Mesenchymal stem cell (in vitro differentiated cells and primary cell): ENCODE results near the gene RAB33A.
A peak's percentile ranks its signal among the peaks of the same experiment; 100 is the strongest.

Experiments
- DNase-seq: peaks from one replicate; pipeline ENCODE4 v3.0.0-alpha.2; 2013
- H2AFZ ChIP-seq: one replicate; pipeline ENCODE4 v1.6.1; 2013; ENCODE audit warnings: low read depth, mild to moderate bottlenecking, control low read depth, inconsistent platforms, low read length, moderate library complexity
- H2AK5ac ChIP-seq: 2 replicates; pipeline ENCODE4 v1.6.1; 2013; ENCODE audit warnings: low read length, moderate library complexity, mild to moderate bottlenecking, inconsistent platforms; ENCODE audit not compliant: severe bottlenecking
- H2BK120ac ChIP-seq: one replicate; pipeline ENCODE4 v1.6.1; 2013; ENCODE audit warnings: low read depth, mild to moderate bottlenecking, inconsistent platforms, low read length, moderate library complexity
- H2BK12ac ChIP-seq, 2 experiments: one replicate each; pipeline ENCODE4 v1.6.1; 2013; ENCODE audit warnings: inconsistent platforms in 2 of 2, low read length in 2 of 2, mild to moderate bottlenecking in 2 of 2, moderate library complexity in 2 of 2, control low read depth in 1 of 2
- H2BK15ac ChIP-seq: one replicate; pipeline ENCODE4 v1.6.1; 2013; ENCODE audit warnings: mild to moderate bottlenecking, low read depth, inconsistent platforms; ENCODE audit not compliant: poor library complexity, severe bottlenecking
- H2BK5ac ChIP-seq: 2 replicates; pipeline ENCODE4 v1.6.1; 2013; ENCODE audit warnings: low read depth, mild to moderate bottlenecking, low read length, control low read depth, inconsistent platforms; ENCODE audit not compliant: poor library complexity, severe bottlenecking
- H3K14ac ChIP-seq, 2 experiments: one replicate each; pipeline ENCODE4 v1.6.1; 2013; ENCODE audit warnings: inconsistent platforms in 2 of 2, low read length in 2 of 2, control low read depth in 1 of 2, mild to moderate bottlenecking in 1 of 2, moderate library complexity in 1 of 2
- H3K18ac ChIP-seq, 2 experiments: one replicate each; pipeline ENCODE4 v1.6.1; 2013; ENCODE audit warnings: inconsistent platforms in 2 of 2, low read length in 2 of 2, control low read depth in 1 of 2, low read depth in 1 of 2, mild to moderate bottlenecking in 1 of 2
- H3K23ac ChIP-seq, 2 experiments: one replicate each; pipeline ENCODE4 v1.6.1; 2013; ENCODE audit warnings: inconsistent platforms in 2 of 2, low read length in 2 of 2, mild to moderate bottlenecking in 2 of 2, moderate library complexity in 2 of 2, control low read depth in 1 of 2
- H3K27ac ChIP-seq: 2 replicates; pipeline ENCODE4 v1.5.1; 2013; ENCODE audit warnings: mild to moderate bottlenecking, moderate library complexity, low read length, control low read depth, inconsistent platforms; ENCODE audit not compliant: poor library complexity, severe bottlenecking
- H3K27me3 ChIP-seq, 2 experiments: 2 replicates each; pipeline versions ENCODE4 v1.6.1 to v1.7.0; 2013; ENCODE audit warnings: low read length in 2 of 2, mild to moderate bottlenecking in 2 of 2, moderate library complexity in 2 of 2, control low read depth in 1 of 2, inconsistent platforms in 1 of 2; ENCODE audit not compliant: control insufficient read depth in 1 of 2, insufficient read depth in 1 of 2
- H3K36me3 ChIP-seq, 2 experiments: 2 replicates each; pipeline versions ENCODE4 v1.6.1 to v1.7.0; 2013; ENCODE audit warnings: low read length in 2 of 2, control low read depth in 1 of 2, inconsistent platforms in 1 of 2, low read depth in 1 of 2, mild to moderate bottlenecking in 1 of 2; ENCODE audit not compliant: insufficient read depth in 2 of 2, control insufficient read depth in 1 of 2
- H3K4ac ChIP-seq, 2 experiments: one replicate each; pipeline ENCODE4 v1.6.1; 2013; ENCODE audit warnings: inconsistent platforms in 2 of 2, low read length in 2 of 2, mild to moderate bottlenecking in 2 of 2, moderate library complexity in 2 of 2, control low read depth in 1 of 2, low read depth in 1 of 2
- H3K4me1 ChIP-seq: 2 replicates; pipeline ENCODE4 v1.6.1; 2013; ENCODE audit warnings: low read depth, low read length, control low read depth; ENCODE audit not compliant: control insufficient read depth, insufficient read depth
- H3K4me2 ChIP-seq: 2 replicates; pipeline ENCODE4 v1.6.1; 2013; ENCODE audit warnings: low read length, mild to moderate bottlenecking, inconsistent platforms; ENCODE audit not compliant: poor library complexity, severe bottlenecking
- H3K4me3 ChIP-seq, 2 experiments: 2 replicates each; pipeline versions ENCODE4 v1.5.1 to v1.7.0; 2013; ENCODE audit warnings: low read length in 2 of 2, mild to moderate bottlenecking in 2 of 2, control low read depth in 1 of 2, low read depth in 1 of 2; ENCODE audit not compliant: insufficient read depth in 1 of 2
- H3K79me1 ChIP-seq: replicated peaks from 2 replicates; pipeline ENCODE4 v1.6.1; 2013; ENCODE audit warnings: mild to moderate bottlenecking, control low read depth, low read length, inconsistent platforms; ENCODE audit not compliant: poor library complexity, severe bottlenecking
- H3K9ac ChIP-seq: 2 replicates; pipeline ENCODE4 v1.7.0; 2013; ENCODE audit warnings: mild to moderate bottlenecking, low read length, moderate library complexity
- H3K9me3 ChIP-seq: 2 replicates; pipeline ENCODE4 v1.7.0; 2013; ENCODE audit warnings: mild to moderate bottlenecking, low read length; ENCODE audit not compliant: control insufficient read depth
- H4K8ac ChIP-seq: one replicate; pipeline ENCODE4 v1.6.1; 2013; ENCODE audit warnings: inconsistent platforms, mild to moderate bottlenecking, low read length, moderate library complexity
- H4K91ac ChIP-seq: one replicate; pipeline ENCODE4 v1.6.1; 2013; ENCODE audit warnings: mild to moderate bottlenecking, low read length, inconsistent platforms
- WGBS: methylation state at CpG from one replicate; pipeline ENCODE4 v1.1.7; 2013; ENCODE audit warnings: mixed read lengths; 5-methylcytosine and 5-hydroxymethylcytosine counted together

RAB33A gene

GRCh38 chrX:130165703-130166502, 5.9 kb upstream of the RAB33A start, which contains the start of gene AIFM1:
Gene AIFM1, minus strand, starts transcription at chrX:130165841. Its CDS starts 185 bp downstream, at chrX:130165656.
- Histone ChIP-seq H3K4me1 (peaks cover 3% of the 10 kb centered on the region), H3K23ac (no peak within 1 kb of the TSS), H3K27me3 (peaks cover 3 to 15% of the 10 kb centered on the region in 2 experiments), H3K9me3 (no peaks in the 10 kb centered on the region), H2BK15ac (no peak within 1 kb of the TSS), H3K4ac (peak within 1 kb of the TSS in 1 of 2 experiments; percentile 87), H2BK120ac (no peak within 1 kb of the TSS), H4K8ac (peak within 1 kb of the TSS; percentile 82), H3K14ac (peak within 1 kb of the TSS in 1 of 2 experiments; percentile 53), H4K91ac (peak within 1 kb of the TSS; percentile 43), H3K4me3 (peak within 1 kb of the TSS; percentile 77 to 81), H2BK5ac (peak within 1 kb of the TSS; percentile 35), H2BK12ac (peak within 1 kb of the TSS in 1 of 2 experiments; percentile 15), H3K9ac (peak within 1 kb of the TSS; percentile 85), H2AFZ (no peak within 1 kb of the TSS), H2AK5ac (no peak within 1 kb of the TSS), H3K4me2 (peak within 1 kb of the TSS; percentile 72), H3K27ac (peak within 1 kb of the TSS; percentile 99), H3K79me1 (no peaks in the 10 kb centered on the region), H3K18ac (peak within 1 kb of the TSS in 1 of 2 experiments; percentile 91), H3K36me3 (no peaks in the 10 kb centered on the region)
- DNase-seq, result peak; percentile 96
- 0% methylated on average over 40 of the region's 50 CpGs for WGBS

GRCh38 chrX:130166503-130166777, 5.3 kb upstream of the RAB33A start:
- Histone ChIP-seq H2BK5ac (no peak overlapping the region), H3K23ac (no peak overlapping the region), H2BK15ac (no peak overlapping the region), H3K9me3 (no peaks in the 10 kb centered on the region), H3K4me1 (peaks cover 8% of the 10 kb centered on the region), H3K79me1 (no peaks in the 10 kb centered on the region), H3K14ac (no peak overlapping the region), H2BK12ac (no peak overlapping the region), H3K27me3 (peaks cover 4 to 15% of the 10 kb centered on the region in 2 experiments), H2BK120ac (no peak overlapping the region), H4K91ac (no peak overlapping the region), H2AK5ac (no peak overlapping the region), H3K4me3 (peak overlapping the region in 1 of 2 experiments; percentile 81), H3K4me2 (peak overlapping the region; percentile 72), H2AFZ (no peak overlapping the region), H3K9ac (peak overlapping the region; percentile 85), H4K8ac (no peak overlapping the region), H3K4ac (no peak overlapping the region), H3K18ac (no peak overlapping the region), H3K27ac (peak overlapping the region; percentile 84), H3K36me3 (no peaks in the 10 kb centered on the region)
- 21% methylated on average over 4 of the region's 4 CpGs for WGBS
- no peak for DNase-seq

- Histone ChIP-seq H3K23ac (no peak overlapping the region), H3K9me3 (no peaks in the 10 kb centered on the region), H3K4me2 (peak overlapping the region; percentile 72), H3K4me3 (peak overlapping the region in 1 of 2 experiments; percentile 81), H2AK5ac (no peak overlapping the region), H2BK12ac (no peak overlapping the region), H3K4me1 (peaks cover 14% of the 10 kb centered on the region), H2AFZ (no peak overlapping the region), H3K9ac (peak overlapping the region; percentile 85), H3K27me3 (peaks cover 5 to 13% of the 10 kb centered on the region in 2 experiments), H3K27ac (no peak overlapping the region), H2BK5ac (no peak overlapping the region), H3K18ac (no peak overlapping the region), H3K79me1 (no peaks in the 10 kb centered on the region), H3K36me3 (no peaks in the 10 kb centered on the region), H3K14ac (no peak overlapping the region), H4K91ac (no peak overlapping the region), H2BK15ac (no peak overlapping the region), H2BK120ac (no peak overlapping the region), H3K4ac (no peak overlapping the region), H4K8ac (no peak overlapping the region)
- 97% methylated on average over 2 of the region's 4 CpGs for WGBS
- DNase-seq, result no peak
Measured at GRCh38 chrX:130167040-130167439, 4.7 kb upstream of the RAB33A start.

GRCh38 chrX:130170752-130171445, 863 bp upstream of the RAB33A start:
- H2AK5ac ChIP-seq, result no peak overlapping the region
- peak overlapping the region; percentile 56 to 69 for H3K4me3 ChIP-seq
- no peaks in the 10 kb centered on the region for H3K9me3 ChIP-seq
- H3K79me1 ChIP-seq, result no peaks in the 10 kb centered on the region
- 11% methylated on average over 7 of the region's 36 CpGs for WGBS
- H2BK5ac ChIP-seq, result no peak overlapping the region
- H2BK12ac ChIP-seq, result peak overlapping the region in 1 of 2 experiments; percentile 6
- peak overlapping the region in 1 of 2 experiments; percentile 61 for H3K4ac ChIP-seq
- H3K18ac ChIP-seq, result peak overlapping the region; percentile 12 to 57
- no peak overlapping the region for H2BK15ac ChIP-seq
- H3K36me3 ChIP-seq, result no peaks in the 10 kb centered on the region
- peak overlapping the region; percentile 61 for H3K9ac ChIP-seq
- no peak overlapping the region for H4K91ac ChIP-seq
- peak overlapping the region in 1 of 2 experiments; percentile 80 for H3K23ac ChIP-seq
- peak overlapping the region; percentile 96 for H3K4me2 ChIP-seq
- no peak overlapping the region for H4K8ac ChIP-seq
- H3K14ac ChIP-seq, result no peak overlapping the region
- no peak overlapping the region for H3K27ac ChIP-seq
- peak; percentile 28 for DNase-seq
- H3K27me3 ChIP-seq, result peaks cover 10 to 14% of the 10 kb centered on the region in 2 experiments
- H2BK120ac ChIP-seq, result no peak overlapping the region
- H3K4me1 ChIP-seq, result peaks cover 14% of the 10 kb centered on the region
- no peak overlapping the region for H2AFZ ChIP-seq
